Duodenal mucosa (tissue), 2 donors: Measurements from ENCODE around the gene FBN2.
"Not testable (repeated sequence)": the region's sequence is repeated elsewhere in the genome, so short reads cannot be mapped to it uniquely, and the experiment has no call there.

Experiments
- H3K27ac ChIP-seq: one replicate; pipeline ENCODE4 v1.7.0; 2013; ENCODE audit warnings: low read depth, low read length
- H3K27me3 ChIP-seq, 2 donors: one replicate each; pipeline ENCODE4 v1.7.0; 2013; ENCODE audit warnings: low read length in 2 of 2, control low read depth in 1 of 2; ENCODE audit not compliant: insufficient read depth in 2 of 2, control insufficient read depth in 1 of 2
- H3K36me3 ChIP-seq, 2 donors: one replicate each; pipeline ENCODE4 v1.7.0; 2013; ENCODE audit warnings: low read length in 2 of 2, control low read depth in 1 of 2; ENCODE audit not compliant: insufficient read depth in 2 of 2, control insufficient read depth in 1 of 2
- H3K4me1 ChIP-seq, 2 donors: one replicate each; pipeline ENCODE4 v1.7.0; 2013; ENCODE audit warnings: low read length in 2 of 2, control low read depth in 1 of 2; ENCODE audit not compliant: insufficient read depth in 2 of 2, control insufficient read depth in 1 of 2
- H3K4me3 ChIP-seq, 2 donors: one replicate each; pipeline ENCODE4 v1.7.0; 2013; ENCODE audit warnings: low read length in 2 of 2, low read depth in 1 of 2
- H3K9ac ChIP-seq, 2 donors: one replicate each; pipeline ENCODE4 v1.7.0; 2013; ENCODE audit warnings: low read length in 2 of 2, low read depth in 1 of 2
- H3K9me3 ChIP-seq, 2 donors: one replicate each; pipeline ENCODE4 v1.7.0; 2013; ENCODE audit warnings: low read length in 2 of 2, control low read depth in 1 of 2; ENCODE audit not compliant: control insufficient read depth in 1 of 2

The FBN2 gene

DNA sequence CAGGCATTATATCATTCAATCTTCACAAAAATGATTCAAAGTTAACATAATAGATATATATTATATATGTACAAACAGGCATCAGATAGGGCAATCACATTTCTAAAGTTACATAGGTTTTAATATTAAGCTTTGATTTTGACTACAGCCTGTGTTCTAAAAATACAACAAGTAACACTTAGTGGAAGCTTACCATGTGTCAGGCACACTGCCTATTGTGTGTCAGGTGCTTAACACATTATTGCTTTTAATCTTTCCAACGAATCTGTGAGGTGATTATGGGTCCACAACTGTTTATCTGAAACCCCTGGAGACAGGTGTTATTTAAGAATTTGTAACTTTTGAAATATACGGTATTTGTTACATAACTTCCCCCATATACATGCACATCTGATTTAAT is 25.2 kb downstream of the FBN2 start:
- Histone ChIP-seq H3K27me3 (no peaks in the 10 kb centered on the region), H3K4me3 (no peak overlapping the region), H3K36me3 (no peaks in the 10 kb centered on the region), H3K9me3 (no peaks in the 10 kb centered on the region), H3K4me1 (no peaks in the 10 kb centered on the region), H3K9ac (no peak overlapping the region), H3K27ac (no peak overlapping the region)

GRCh38 chr5:128506643-128507042 is 31.4 kb downstream of the FBN2 start:
- Histone ChIP-seq H3K36me3 (no peaks in the 10 kb centered on the region), H3K4me3 (no peak overlapping the region), H3K9ac (no peak overlapping the region), H3K4me1 (no peaks in the 10 kb centered on the region), H3K27me3 (no peaks in the 10 kb centered on the region), H3K9me3 (peaks cover 0 to 3% of the 10 kb centered on the region in 2 donors), H3K27ac (no peak overlapping the region)

GRCh38 chr5:128503727-128504126 is 34.3 kb downstream of the FBN2 start:
- H3K9me3 ChIP-seq, H3K27me3 ChIP-seq, H3K9ac ChIP-seq, H3K4me3 ChIP-seq, H3K36me3 ChIP-seq, H3K27ac ChIP-seq, H3K4me1 ChIP-seq: not testable (repeated sequence)

- no peaks in the 10 kb centered on the region for H3K27me3 ChIP-seq
- no peak overlapping the region for H3K27ac ChIP-seq
- H3K36me3 ChIP-seq: no peaks in the 10 kb centered on the region
- no peak overlapping the region for H3K4me3 ChIP-seq
- no peaks in the 10 kb centered on the region for H3K4me1 ChIP-seq
- H3K9me3 ChIP-seq: peaks cover 0 to 2% of the 10 kb centered on the region in 2 donors
- H3K9ac ChIP-seq: no peak overlapping the region
Observed at GRCh38 chr5:128498844-128499455, 39.1 kb downstream of the FBN2 start.

GRCh38 chr5:128494516-128494915 is 43.5 kb downstream of the FBN2 start:
- H3K4me1 ChIP-seq: no peaks in the 10 kb centered on the region
- H3K27me3 ChIP-seq: no peaks in the 10 kb centered on the region
- no peak overlapping the region for H3K9ac ChIP-seq
- no peaks in the 10 kb centered on the region for H3K9me3 ChIP-seq
- H3K36me3 ChIP-seq: no peaks in the 10 kb centered on the region
- H3K4me3 ChIP-seq: no peak overlapping the region
- H3K27ac ChIP-seq: no peak overlapping the region

- Histone ChIP-seq H3K9ac (no peak overlapping the region), H3K4me3 (no peak overlapping the region), H3K27ac (no peak overlapping the region), H3K9me3 (no peaks in the 10 kb centered on the region), H3K27me3 (no peaks in the 10 kb centered on the region), H3K4me1 (no peaks in the 10 kb centered on the region), H3K36me3 (no peaks in the 10 kb centered on the region)
Observed at GRCh38 chr5:128493657-128494329, 44.3 kb downstream of the FBN2 start.

- no peak overlapping the region for H3K9ac ChIP-seq
- no peaks in the 10 kb centered on the region for H3K4me1 ChIP-seq
- no peaks in the 10 kb centered on the region for H3K9me3 ChIP-seq
- H3K4me3 ChIP-seq: no peak overlapping the region
- no peaks in the 10 kb centered on the region for H3K27me3 ChIP-seq
- no peaks in the 10 kb centered on the region for H3K36me3 ChIP-seq
- H3K27ac ChIP-seq: no peak overlapping the region
Observed at GRCh38 chr5:128491291-128491690, 46.8 kb downstream of the FBN2 start.

DNA sequence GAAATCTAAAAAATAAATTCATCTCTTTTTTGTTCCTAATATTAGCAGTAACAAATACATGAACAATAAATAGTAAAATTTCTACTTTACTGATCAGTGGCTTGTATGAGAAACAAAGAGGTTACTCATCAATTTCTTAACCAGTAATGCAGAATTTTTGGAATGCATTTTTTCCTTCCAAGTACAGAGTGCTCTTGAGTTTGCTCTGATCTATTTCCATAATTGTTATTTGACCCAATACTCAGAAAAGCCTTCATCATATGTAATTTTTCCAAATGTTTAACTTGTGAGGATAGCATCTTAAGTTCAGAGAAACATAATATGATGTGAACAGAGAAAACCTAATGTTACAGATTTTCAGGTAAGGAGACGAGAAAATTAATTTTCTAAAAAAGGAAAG is 47.3 kb downstream of the FBN2 start:
- Histone ChIP-seq H3K36me3 (no peaks in the 10 kb centered on the region), H3K9ac (no peak overlapping the region), H3K9me3 (no peaks in the 10 kb centered on the region), H3K27me3 (no peaks in the 10 kb centered on the region), H3K4me1 (no peaks in the 10 kb centered on the region), H3K4me3 (no peak overlapping the region), H3K27ac (no peak overlapping the region)

GRCh38 chr5:128487041-128487440 is 51.0 kb downstream of the FBN2 start:
- H3K36me3 ChIP-seq: no peaks in the 10 kb centered on the region
- H3K9me3 ChIP-seq: no peaks in the 10 kb centered on the region
- no peak overlapping the region for H3K9ac ChIP-seq
- no peaks in the 10 kb centered on the region for H3K4me1 ChIP-seq
- no peaks in the 10 kb centered on the region for H3K27me3 ChIP-seq
- no peak overlapping the region for H3K4me3 ChIP-seq
- H3K27ac ChIP-seq: no peak overlapping the region

- H3K27me3 ChIP-seq: no peaks in the 10 kb centered on the region
- no peak overlapping the region for H3K4me3 ChIP-seq
- no peak overlapping the region for H3K27ac ChIP-seq
- no peaks in the 10 kb centered on the region for H3K4me1 ChIP-seq
- H3K36me3 ChIP-seq: no peaks in the 10 kb centered on the region
- no peak overlapping the region for H3K9ac ChIP-seq
- H3K9me3 ChIP-seq: no peaks in the 10 kb centered on the region
Observed at GRCh38 chr5:128483738-128484137, 54.3 kb downstream of the FBN2 start.
